G401.6 (cell line): ENCODE measurements around the gene TNFAIP1.
A peak's percentile ranks its signal among the peaks of the same experiment; 100 is the strongest.

Experiments
- FAIRE-seq: peaks from 2 replicates; lab custom pipeline; 2012; peaks lifted over from hg19 to GRCh38; lab: Jason Lieb, UNC

TNFAIP1 gene

DNA sequence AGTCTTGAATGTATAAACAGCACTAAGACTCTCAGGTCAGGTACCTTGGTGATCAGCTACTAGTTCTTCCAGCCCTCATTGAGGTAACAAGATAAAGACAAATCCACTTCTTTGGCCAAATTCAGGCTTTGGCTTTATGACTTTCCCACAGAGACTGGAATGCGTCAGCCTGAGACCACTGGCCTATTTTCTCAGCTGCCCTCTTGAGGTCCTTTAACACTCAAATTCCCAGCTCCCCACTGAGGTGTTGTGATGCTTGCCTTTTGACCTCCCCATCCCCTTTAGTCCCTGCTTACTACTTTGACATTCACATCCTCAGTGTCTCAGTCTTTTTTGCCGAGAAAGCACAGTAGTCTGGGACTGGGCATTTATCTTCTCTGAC lies 10.6 kb downstream of the TNFAIP1 start:
- FAIRE-seq, result no peak

DNA sequence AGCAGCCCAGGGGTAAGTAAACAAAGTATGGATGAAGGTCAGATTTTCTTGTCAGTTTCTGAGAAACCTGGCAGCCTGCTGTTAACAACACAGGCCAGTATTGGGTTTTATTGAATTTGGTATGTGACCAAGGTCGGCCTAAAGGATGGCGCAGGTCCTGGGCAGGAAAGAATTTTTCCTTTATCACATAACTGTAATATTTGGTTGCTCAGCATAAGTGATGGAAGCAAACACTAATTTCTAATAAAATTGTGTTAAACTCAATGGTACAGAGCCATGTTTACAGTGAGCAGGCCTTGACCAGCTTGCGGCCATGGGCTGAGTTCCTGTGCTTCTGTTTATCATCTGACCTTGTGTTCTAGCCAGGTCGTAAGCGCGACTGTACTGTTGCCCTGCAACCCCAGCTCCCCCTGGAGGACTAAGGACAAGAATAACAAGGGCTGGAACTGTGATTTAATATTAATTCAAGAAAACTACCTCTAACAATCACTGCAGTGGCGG lies 11.2 kb downstream of the TNFAIP1 start:
- no peak for FAIRE-seq

DNA sequence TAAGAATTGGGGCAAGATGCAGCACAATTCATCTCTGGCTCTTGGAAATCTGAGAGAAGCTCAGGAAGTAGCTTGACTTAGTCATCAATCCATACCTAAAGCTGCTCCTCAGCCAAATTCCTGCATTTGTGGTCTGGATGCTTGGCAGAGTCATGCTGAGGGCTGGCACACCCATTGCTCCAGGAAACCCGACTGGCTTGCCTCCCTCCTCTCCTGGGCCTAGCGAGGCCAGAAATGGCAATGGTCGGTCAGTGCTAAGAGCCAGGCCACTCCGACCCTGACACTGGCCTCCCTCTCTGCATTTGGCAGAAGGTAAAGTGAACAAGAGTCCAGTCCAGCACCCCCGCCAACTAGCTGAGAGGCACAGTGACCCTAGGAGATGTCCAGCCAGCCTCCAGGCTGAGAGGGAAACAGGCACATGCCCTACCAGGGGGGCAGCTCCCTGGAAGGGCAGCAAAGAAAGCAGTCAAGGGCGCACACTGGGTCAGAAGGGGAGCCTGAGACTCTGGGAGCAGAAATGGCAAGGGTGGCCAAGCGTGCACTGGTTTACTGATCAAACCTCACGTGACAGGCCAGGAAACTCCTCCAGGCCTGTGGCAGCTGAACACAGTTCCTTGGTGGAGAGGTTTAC lies 11.8 kb downstream of the TNFAIP1 start:
- FAIRE-seq, result no peak

DNA sequence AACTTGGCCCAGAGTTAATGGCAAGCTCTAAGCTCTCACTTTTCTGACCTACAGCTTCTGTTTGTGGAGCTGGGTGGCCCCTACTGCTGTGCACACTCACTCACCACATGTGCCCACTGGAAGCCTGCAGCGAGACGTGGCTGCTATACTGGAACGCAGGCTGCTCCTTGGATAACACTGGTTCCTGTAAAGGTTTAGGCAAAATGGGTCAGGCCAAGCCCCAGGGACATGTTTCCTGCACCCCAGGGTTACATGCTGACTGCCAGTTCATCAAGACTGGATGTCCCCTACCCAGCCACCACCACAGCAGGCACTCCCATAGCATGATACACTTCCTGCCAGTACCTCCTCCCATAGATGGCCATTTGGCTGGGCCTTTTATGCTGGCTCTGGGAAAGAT lies 13.4 kb downstream of the TNFAIP1 start:
- FAIRE-seq, result no peak

DNA sequence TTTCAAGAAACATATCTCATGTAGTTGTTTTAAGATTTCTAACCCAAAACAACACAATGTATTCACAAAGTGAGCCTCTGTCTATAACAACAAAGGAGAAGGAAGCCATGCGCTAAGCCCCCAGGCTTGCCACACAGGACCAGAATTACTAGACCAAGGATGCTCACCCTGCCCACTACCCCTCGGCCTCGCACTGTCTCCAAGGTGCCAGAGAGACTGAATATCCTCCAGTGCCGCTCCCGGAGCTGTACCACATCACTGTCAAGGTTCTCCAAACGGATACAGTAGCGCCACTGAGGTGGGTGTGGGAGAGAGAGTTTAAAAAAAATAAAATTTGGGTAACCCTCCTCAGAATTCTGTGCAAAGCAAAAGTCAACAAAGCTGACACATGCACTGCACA lies 14.7 kb downstream of the TNFAIP1 start:
- FAIRE-seq, result no peak

DNA sequence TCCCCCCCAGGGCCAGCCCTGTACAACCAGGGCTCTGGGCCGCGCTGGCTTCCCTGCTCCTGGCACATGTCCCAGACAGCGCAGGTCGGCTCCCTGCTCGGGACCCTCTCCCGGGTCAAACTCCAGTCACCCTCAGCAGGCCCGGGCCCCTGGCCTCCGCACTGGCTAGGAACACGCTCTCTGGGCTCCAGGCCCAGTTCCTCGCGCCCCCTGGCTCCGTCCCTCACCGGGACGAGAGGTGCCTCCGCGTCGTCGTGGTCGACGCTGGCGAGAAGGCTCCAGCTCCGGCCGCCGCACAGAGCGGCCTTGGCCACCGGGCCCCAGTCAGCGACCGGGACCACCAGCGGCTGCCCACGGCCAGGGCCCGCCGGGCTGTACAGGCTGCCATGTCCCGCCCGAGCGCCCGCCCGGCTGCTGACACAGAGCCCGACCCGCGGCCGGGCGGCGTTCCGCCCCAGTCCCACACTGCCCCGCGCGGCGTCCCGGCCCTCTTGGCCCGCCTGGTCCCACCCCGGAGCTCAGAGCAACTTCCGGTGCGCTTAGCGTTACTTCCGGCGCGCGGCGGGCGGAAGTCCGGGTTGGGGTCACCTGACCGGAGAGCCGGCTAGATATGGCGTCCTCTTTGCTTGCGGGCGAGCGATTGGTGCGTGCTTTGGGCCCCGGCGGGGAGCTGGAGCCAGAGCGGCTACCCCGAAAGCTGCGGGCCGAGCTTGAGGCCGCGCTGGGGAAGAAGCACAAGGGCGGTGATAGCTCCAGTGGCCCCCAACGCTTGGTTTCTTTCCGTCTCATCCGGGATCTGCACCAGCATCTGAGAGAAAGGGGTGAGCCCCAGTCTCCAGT lies 21.7 kb downstream of the TNFAIP1 start, which contains the start of gene POLDIP2:
POLDIP2 (minus strand) TSS at position 467 of the 840 bp plus-strand sequence; CDS start at position 388, 79 bp downstream.
- peak; percentile 71 for FAIRE-seq

DNA sequence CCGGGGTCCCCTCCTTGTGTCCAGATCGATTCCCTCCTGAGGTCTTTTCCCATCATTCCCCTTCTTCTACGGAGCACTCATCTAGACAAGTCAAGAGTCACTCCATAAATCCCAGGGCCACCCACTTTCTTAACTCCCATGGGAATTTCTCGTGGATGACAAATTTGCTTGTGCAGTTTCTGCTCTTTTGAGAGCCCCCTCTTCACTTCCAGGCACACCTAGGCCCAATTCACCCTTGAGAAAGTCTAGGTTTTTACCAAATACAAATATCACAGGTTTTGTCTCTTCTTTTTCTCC lies 22.3 kb downstream of the TNFAIP1 start:
- FAIRE-seq, result no peak

DNA sequence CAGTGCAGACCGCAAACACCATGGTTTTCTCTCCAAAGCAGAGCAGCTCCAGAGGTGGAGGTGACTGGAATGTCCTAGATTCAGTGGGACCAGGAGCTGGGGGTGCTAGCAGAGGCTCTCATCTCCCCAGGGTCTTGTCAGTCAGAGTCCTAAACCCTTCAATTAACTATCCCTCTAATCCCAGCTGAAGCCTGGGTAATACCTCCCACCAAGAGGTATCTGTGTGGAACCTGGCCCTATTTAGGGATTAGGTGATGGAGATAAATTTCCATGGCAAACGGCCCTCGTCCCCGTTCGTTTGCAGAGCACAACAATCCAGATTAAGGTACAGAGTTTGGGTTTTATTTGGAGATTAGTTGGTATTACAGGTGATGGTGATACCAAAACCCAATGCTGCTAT lies 27.6 kb downstream of the TNFAIP1 start:
- FAIRE-seq, result no peak

DNA sequence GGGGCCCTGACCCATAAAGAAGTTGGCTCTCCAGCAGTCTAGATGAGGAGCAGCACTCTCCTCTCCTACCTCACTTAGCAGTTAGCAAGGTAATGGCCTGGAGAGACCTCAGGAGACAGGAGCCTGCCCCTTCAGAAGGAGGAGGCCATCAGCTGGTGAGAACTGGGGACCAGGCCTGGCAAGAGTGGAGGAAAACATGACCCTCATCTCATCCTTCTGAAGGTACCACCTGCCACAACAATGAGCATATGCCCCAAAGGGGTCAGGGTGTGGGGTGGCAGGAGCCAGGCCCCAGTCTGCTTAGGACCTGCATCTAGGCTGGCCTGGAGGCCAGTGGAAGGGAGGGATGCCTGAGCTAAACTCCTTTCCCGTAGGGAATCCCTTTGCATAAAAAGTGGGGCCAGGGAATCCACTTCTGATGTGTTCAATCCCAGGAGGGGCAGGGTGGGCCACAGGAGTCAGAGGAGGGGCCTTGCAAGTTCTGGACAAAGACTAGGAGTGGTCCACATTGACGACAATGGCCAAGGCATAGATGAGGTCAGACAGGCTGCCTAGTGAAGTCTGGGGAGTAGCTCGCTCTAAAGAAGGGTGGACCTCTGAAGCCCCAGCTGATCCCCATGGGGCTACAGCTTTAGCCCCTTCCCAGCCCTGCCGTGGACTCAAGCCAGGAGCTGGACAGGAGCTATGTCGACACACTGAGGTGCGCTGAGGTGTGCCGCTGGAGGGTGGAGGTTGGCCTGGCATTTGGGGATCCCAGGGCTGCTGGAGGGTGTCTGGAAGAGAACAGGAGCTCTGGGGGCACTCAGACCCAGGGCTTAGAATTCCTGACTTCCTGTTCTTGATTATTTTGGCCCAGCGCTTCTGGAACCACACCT lies 28.5 kb downstream of the TNFAIP1 start:
- FAIRE-seq, result no peak

DNA sequence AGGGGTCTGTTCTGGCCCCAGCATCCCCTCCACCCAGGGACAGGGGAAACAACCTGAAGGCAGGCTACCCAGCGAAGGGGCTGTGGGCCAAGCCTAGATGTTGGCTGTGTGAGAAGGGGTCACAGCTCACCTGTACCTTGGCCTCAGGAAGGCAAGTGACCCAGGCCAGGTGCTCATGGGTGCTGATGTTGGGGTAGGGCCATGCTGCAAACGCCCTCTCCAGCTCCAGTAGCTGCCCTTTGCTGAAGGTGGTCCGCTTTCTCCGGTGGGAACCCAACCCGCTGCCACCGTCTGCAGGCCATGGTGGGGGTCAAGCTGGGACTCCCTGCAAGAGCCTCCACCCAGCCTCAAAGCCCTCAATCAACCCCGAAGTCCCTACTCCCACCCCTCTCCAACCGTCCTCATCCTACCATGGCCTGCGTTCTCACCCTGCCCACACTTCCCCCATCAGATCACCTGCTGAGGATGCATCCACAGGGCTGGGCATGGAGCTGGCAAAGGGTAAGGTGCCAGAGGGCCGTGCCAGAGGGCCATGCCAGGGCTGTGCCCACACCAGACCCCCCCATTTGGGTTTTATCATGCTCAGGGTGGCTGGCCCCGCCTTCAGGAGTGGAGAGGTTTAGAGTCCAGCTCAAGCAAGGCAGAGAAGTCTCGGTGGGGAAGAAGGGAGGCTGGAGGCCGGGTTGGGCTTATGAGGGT lies 29.3 kb downstream of the TNFAIP1 start, which contains the start of gene SEBOX:
SEBOX (minus strand) TSS at position 535 of the 699 bp plus-strand sequence; CDS start at position 487, 48 bp downstream.
- no peak for FAIRE-seq

DNA sequence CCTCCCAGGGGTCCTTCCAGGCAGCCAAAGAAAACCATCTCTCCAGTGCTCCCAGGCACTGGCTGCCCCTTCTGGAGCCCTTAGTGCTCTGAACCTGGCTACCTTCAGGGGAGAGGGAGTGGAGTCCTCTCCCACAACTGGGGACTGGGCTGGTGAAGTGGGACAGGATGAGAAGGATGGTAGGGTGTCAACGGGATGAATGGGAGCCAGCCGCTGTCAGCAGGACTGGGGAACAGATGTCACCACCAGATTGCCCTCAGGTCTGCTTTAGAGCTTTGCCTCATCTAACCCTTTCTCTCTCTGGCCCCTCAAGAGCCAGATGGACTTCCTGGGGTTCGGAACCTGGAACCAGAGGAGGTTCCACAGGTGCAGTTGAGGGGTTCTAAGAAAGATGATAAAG lies 29.9 kb downstream of the TNFAIP1 start:
- no peak for FAIRE-seq

DNA sequence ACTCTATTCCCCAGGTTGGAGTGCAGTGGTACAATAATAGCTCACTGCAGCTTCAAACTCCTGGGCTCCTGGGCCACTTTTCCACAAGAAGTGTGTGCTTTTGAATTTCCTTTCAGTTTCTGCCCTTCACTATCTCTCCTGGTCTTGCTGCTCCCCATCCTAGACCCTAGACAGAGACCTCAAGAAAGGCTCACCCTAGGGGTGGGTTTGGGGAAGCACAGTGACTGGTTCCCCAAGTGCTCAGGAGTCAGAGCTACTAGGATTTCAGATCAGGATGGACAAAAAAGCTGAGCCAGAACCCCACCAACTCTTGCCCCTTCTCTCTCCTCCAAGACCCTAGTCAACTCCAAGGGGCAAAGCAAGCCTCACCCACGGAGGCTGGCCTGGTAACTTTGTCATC lies 31.0 kb downstream of the TNFAIP1 start:
- no peak for FAIRE-seq

DNA sequence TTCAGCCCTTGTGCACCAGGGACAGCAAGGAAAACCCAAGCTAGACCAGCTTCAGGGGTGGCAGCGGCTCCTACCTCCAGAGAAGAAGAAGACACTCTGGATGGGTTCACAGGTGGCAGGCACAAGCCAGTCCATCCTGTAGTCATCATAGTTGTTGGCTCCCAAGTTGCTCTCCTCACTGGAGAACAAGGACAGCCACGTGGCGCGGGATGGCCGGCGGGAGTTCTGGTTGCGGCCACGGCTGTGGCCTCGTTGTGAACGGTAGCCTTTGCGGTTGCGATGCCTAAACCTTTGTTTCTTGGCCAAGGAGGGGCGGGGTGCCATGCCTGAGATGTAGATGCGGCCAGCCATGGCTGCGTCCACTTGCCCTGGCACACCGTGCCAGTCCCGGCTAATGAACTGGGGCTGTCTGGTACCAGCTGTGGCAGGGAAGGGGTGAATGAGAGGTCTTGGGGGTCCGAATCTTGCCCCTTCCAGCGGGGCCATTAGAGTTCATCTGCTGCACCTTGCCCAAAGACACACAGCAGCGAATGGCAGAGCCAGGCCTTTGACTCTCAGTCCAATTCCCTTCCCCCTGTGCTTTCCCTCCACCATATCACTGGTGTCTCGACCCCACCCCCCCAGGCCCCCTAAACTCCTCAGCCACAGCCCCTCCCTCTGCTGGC lies 32.2 kb downstream of the TNFAIP1 start:
- no peak for FAIRE-seq

DNA sequence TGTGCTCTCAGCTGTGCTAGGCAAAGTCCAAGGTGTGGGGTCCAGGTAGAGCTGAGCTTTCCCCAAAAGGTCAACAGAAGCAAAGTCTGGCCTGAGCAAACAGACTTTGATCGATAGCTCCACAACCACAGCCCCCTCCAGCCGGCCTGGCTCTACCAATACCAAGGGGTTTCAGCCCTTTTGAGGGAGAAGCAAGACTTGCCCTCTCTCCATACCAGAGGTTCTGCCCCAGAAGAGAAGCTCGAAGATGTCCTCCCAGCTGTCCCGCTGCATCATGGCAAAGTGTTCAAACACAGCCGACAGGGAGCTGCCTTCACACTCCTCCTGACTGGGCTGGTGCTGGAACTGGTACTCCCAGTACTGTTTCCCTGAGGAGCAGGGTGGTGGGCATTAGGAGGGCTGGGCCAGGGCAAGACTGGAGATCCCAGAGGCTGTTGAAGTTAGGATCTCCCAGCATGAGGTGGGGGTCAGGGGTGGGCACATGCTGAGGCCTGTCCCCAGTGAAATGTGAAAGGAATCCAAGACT lies 32.8 kb downstream of the TNFAIP1 start:
- no peak for FAIRE-seq

DNA sequence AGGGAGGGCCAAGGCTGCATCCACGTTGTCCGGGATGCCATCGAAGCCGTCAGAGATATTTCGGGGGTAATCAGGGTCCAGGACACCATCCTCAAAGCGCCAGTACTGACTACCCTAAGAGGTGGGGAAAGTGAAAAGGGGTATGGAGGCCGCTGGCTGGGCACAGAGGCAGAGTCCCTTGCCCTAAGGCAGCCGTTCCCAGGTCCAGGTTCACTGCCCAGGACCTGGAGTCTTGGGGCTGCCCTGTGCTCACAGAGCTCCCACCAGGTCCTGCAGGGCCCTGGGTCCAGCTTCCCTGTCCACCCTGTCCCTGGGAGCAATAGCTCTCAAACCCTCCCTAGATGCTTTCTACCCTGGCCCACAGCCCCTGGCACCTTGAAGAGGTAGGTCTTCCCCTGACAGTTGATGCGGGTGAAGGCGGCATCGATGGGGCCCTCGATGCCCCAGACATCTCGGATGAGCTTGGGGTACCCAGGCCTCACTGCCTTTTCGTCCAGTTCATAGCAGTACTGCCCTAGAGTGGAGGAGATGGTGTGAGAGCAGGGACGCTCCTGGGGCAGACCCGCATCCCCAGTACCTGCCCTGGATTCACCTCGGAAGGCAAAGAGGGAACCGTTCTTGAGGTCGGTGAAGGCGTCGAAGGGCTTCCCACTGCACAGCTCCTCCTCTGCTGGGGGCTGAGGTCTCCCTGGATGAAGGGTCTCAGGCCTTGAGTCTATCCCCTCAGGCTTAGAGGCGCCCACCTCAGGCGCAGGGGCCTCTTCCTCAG lies 33.5 kb downstream of the TNFAIP1 start:
- FAIRE-seq, result no peak

DNA sequence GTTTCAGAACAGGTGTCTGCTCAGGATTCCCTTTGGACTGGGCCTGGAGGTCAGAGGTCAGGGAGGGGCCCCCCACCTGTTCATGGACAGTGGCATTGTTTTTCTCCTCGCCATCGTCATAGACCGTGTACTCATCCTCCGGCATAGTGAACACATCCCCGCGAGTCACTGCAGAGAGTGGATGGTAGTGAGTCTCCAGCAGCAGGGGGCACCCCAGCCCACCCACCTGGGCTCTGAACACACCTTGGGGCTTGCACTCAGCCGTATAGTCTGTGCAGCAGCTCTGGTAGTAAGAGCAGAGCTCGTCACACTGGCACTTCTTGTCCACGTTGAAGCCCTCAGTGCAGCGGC lies 34.1 kb downstream of the TNFAIP1 start:
- no peak for FAIRE-seq

DNA sequence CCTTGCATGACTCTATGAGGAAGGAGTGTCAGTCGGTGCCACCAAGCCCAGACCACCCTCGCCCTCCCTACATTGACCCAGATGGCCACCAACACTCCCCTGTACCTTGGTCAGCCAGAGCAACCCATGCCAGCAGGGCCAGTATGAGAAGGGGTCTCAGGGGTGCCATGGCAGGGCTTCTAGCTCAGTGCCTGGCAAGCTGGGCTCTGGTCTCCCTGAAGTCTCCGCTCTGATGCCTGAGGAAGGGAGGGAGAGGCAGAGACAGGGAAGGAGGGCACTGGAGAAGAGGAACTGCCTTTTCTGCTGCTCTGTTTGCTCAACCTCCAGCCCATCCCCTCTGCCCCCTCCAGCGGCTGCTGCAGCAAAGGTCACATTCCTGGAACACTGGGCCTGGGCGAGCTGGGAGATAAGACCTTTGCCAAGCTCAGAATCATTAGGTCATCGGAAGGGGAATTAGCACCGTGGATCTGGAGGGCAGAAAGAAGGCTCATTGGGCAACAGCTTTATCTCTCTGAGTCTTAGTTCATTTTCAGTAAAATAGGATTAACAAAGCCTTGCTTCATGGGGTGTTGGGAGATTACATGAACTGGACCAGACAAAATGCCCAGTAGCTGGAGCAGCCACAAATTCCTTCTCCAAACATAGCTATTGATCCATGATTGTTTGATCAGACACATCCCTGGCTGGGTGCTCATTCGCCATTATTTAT lies 34.6 kb downstream of the TNFAIP1 start, which contains the start of gene VTN:
VTN (minus strand) TSS at position 273 of the 709 bp plus-strand sequence; CDS start at position 169, 104 bp downstream.
- FAIRE-seq, result no peak

DNA sequence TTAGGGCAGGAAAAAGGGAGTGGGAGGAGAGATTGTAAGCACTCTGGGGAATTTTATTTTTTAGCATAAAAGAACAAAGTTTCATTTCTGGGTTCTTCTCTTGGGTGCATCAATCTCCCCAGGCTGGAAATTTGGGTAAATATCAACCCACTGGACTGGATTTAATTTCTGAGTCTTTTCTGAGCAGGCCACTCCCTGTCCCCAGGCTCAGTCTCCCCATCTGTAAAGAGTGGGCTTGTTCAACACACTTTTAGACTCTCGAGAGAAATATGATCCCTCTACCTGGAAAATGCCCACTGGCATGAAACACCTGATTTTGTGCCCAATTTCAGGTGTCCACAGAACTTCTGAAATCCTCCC lies 35.2 kb downstream of the TNFAIP1 start:
- FAIRE-seq, result no peak

DNA sequence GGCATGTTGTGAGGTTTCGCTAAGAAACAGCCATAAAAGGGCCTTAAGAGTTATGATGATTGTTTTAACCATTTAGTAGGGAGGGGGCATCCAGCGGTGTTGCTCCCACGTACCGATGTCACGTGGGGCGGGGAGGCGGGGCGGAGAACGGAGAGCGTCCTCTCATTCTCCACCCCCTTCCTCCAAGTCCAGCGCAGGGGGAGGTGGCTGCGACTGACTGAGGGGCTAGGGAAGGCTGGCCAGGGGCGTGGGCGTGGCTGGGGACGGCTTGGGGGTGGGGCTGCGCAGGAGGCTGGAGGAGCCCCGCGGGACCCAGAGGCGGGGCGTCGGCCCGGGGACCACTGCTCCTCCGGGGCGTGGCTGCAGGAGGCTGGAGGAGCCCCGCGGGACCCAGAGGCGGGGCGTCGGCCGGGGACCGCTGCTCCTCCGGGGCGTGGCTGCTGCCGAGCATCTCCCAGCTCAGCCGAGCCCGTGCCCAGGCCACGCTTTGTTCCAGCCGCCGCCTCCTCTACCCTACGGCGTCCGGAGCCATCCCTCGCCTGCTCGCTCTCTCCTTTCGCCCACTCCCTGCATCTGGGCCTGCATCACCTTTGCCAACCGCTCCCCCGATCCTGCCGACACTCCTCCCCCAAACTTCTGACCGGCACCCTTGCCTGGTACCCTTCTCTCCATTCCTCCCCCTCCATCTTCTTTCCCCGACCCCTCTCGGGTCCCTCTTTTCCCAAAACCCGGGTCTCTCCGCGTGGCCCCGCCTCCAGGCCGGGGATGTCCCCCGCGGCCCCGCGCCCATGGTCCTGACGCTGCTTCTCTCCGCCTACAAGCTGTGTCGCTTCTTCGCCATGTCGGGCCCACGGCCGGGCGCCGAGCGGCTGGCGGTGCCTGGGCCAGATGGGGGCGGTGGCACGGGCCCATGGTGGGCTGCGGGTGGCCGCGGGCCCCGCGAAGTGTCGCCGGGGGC lies 36.0 kb downstream of the TNFAIP1 start, which contains the start of gene SARM1:
SARM1 (plus strand) TSS at position 450 of the 958 bp plus-strand sequence; CDS start at position 789, 339 bp downstream.
- peak; percentile 93 for FAIRE-seq
